Astrocyte of the spinal cord (primary cell): Measurements from ENCODE around the gene ALDOA.
"Not testable (repeated sequence)": the region's sequence is repeated elsewhere in the genome, so short reads cannot be mapped to it uniquely, and the experiment has no call there.

Experiments
- DNase-seq: peaks from one replicate; pipeline ENCODE4 v3.0.0; 2011; ENCODE audit warnings: low read depth, low spot score
- H3K4me3 ChIP-seq: 2 replicates; pipeline ENCODE4 v1.5.1; 2011; ENCODE audit warnings: low read depth, mild to moderate bottlenecking, low read length, moderate library complexity
- CTCF ChIP-seq: IDR thresholded peaks from 2 replicates; pipeline ENCODE4 v1.5.1; 2012; ENCODE audit warnings: low read depth, mild to moderate bottlenecking, low read length, inconsistent platforms
- in situ Hi-C: cut with HindIII; loops from 2 replicates; pipeline ENCODE4 v1.10.0; 2017; ENCODE audit warnings: low sequenced_read_pairs

The ALDOA gene

GRCh38 chr16:30030011-30030685, 35.4 kb upstream of the ALDOA start:
- DNase-seq: no peak
- no peak for TF ChIP-seq CTCF
- in situ Hi-C loops: no loop called here
- no peak overlapping the region for H3K4me3 ChIP-seq

GRCh38 chr16:30030841-30031413, 34.6 kb upstream of the ALDOA start, which contains the start of gene TLCD3B:
Gene TLCD3B, minus strand, starts transcription at chr16:30031271. Its CDS starts 744 bp downstream, at chr16:30030527.
- TF ChIP-seq CTCF: no peak
- no peak for DNase-seq
- H3K4me3 ChIP-seq: no peak within 1 kb of the TSS
- in situ Hi-C loops: no loop called here

GRCh38 chr16:30031477-30031918, 34.1 kb upstream of the ALDOA start:
- H3K4me3 ChIP-seq: no peak overlapping the region
- TF ChIP-seq CTCF: no peak
- DNase-seq: no peak
- in situ Hi-C loops: no loop called here

- TF ChIP-seq CTCF: peak; percentile 80
- DNase-seq: peak; percentile 61
- H3K4me3 ChIP-seq: no peak overlapping the region
- in situ Hi-C loops: no loop called here
These were observed 33.3 kb upstream of the ALDOA start for GRCh38 chr16:30032083-30032819.

- H3K4me3 ChIP-seq: no peak overlapping the region
- DNase-seq: no peak
- TF ChIP-seq CTCF: no peak
- in situ Hi-C loops: no loop called here
These were observed 32.3 kb upstream of the ALDOA start for GRCh38 chr16:30033270-30033669.

- in situ Hi-C loops: no loop called here
- no peak for TF ChIP-seq CTCF
- DNase-seq: no peak
- H3K4me3 ChIP-seq: no peak overlapping the region
These were observed 25.3 kb upstream of the ALDOA start for GRCh38 chr16:30040221-30040620.

- H3K4me3 ChIP-seq, in situ Hi-C loops, DNase-seq: not testable (repeated sequence)
These were observed 24.9 kb upstream of the ALDOA start for GRCh38 chr16:30040690-30041089.
